ENCODE data around the gene DIAPH2. TPM values are rescaled to one million over a fixed set of nuclear protein-coding genes. Genes with fewer than 3 reads are reported as not detected.

Gene DIAPH2
- total and polyA plus RNA-seq, 12 donors: 1.8 to 13.6 (median 10.1) TPM

DNA sequence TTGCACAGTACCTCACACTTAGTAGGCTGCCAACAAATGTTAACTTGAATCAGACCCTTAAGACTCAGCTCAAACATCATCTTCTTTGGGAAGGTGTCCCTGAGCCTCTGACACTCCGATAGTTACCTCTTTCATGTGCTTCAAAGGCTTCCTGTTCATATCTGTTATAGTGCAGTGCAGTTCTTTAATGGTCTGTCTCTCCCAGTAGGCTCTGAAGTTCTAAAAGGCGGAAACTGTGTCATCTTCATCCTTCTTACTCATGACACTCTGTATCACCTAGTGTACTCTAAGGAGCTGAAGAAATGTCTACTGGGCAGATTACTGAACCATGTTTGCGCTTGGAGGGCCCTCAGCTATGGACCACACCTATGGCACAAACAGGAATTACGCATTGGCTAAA is 2.1 kb upstream of the DIAPH2 start:
- intact Hi-C loops (cut with DNase I): loop anchor here in 1 of 10 donors (10.0 kb wide), 1 partner anchor 308 kb away; no protein-coding TSS in a partner anchor
- Histone ChIP-seq H3K9me3 (no peaks in the 10 kb centered on the region), H3K4me1 (peaks cover 0 to 13% (median 0%) of the 10 kb centered on the region in 9 donors), H3K36me3 (no peaks in the 10 kb centered on the region), H3K27ac (no peak overlapping the region), H3K4me3 (no peak overlapping the region), H3K27me3 (peaks cover 0 to 39% (median 0%) of the 10 kb centered on the region in 7 donors)
- TF ChIP-seq, protein P1, sequence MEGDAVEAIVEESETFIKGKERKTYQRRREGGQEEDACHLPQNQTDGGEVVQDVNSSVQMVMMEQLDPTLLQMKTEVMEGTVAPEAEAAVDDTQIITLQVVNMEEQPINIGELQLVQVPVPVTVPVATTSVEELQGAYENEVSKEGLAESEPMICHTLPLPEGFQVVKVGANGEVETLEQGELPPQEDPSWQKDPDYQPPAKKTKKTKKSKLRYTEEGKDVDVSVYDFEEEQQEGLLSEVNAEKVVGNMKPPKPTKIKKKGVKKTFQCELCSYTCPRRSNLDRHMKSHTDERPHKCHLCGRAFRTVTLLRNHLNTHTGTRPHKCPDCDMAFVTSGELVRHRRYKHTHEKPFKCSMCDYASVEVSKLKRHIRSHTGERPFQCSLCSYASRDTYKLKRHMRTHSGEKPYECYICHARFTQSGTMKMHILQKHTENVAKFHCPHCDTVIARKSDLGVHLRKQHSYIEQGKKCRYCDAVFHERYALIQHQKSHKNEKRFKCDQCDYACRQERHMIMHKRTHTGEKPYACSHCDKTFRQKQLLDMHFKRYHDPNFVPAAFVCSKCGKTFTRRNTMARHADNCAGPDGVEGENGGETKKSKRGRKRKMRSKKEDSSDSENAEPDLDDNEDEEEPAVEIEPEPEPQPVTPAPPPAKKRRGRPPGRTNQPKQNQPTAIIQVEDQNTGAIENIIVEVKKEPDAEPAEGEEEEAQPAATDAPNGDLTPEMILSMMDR (IDR thresholded peaks at IDR 0.05): no peak
- WGBS, 2 donors: 96 to 98% methylated on average over 4 of the region's 4 CpGs
- DNase-seq (no peak), ATAC-seq (no peak)

GRCh38 chrX:96683997-96684338 is 674 bp upstream of the DIAPH2 start:
- H3K4me1 ChIP-seq: peaks cover 0 to 16% (median 0%) of the 10 kb centered on the region in 9 donors
- no peaks in the 10 kb centered on the region for H3K36me3 ChIP-seq
- 33 to 36% methylated on average over 8 of the region's 8 CpGs for WGBS, 2 donors
- intact Hi-C loops (cut with DNase I): loop anchor here in 1 of 10 donors (10.0 kb wide), 1 partner anchor 309 kb away; no protein-coding TSS in a partner anchor
- TF ChIP-seq, protein P1 (IDR thresholded peaks at IDR 0.05): no peak
- peak overlapping the region; percentile 64 to 83 (median 77) for H3K4me3 ChIP-seq
- peaks cover 0 to 43% (median 0%) of the 10 kb centered on the region in 7 donors for H3K27me3 ChIP-seq
- DNase-seq (no peak), ATAC-seq (no peak)
- no peaks in the 10 kb centered on the region for H3K9me3 ChIP-seq
- peak overlapping the region in 7 of 10 donors; percentile 58 to 90 (median 86) for H3K27ac ChIP-seq

DNA sequence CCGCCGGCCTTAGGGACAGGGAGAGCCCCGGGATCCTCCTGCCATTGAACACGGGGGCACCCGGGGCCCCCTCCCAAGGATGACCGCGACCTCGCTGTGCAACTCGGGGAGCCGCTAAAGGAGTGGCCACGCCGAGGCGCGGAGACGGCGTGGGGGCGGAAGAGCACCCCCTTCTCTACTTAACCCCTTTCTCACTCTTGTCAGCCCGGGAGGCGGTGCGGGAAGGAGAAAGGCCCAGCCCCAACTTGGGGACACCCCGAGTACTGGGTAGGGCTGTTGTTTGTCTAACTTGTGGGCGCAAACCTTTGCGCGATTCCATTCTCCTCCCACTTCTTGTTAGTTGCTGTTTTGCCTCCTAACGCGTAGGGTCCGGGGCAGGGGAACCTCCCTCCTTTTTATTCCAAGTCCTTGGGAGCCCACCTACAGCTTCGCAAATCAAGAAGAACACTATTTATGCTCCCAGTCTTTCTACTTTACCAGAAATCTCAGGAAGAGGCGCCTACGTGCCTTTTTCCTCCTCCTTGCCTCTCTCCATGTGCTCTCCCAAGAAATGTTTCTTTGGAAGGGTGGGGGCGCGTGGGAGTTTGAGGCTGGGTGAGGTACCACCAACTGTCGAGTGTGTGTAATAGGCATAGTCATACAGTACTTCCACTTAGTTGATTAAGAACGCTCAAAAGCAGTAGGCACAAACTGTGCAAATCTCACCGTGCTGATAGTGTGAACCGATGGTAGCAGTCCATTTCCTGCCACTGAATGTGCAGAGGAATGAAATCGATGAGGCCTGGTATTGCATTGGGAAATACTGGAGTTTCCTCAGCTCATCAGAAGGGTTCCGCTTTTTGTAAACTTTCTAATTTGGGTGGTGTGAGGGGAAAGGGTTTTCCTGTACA is 813 bp downstream of the DIAPH2 start:
- Histone ChIP-seq H3K27me3 (peaks cover 0 to 43% (median 0%) of the 10 kb centered on the region in 7 donors), H3K4me3 (peak overlapping the region; percentile 64 to 83 (median 77)), H3K9me3 (no peaks in the 10 kb centered on the region), H3K36me3 (no peaks in the 10 kb centered on the region), H3K4me1 (peaks cover 0 to 28% (median 0%) of the 10 kb centered on the region in 9 donors), H3K27ac (peak overlapping the region; percentile 58 to 90 (median 83))
- ATAC-seq (peak; percentile 43 to 77 (median 68)), DNase-seq (peak; percentile 13 to 21)
- intact Hi-C loops (cut with DNase I): loop anchor here in 1 of 10 donors (10.0 kb wide), 1 partner anchor 311 kb away; no protein-coding TSS in a partner anchor
- TF ChIP-seq, protein P1 (IDR thresholded peaks at IDR 0.05): no peak
- WGBS, 2 donors: 2 to 3% methylated on average over 37 to 38 of the region's 38 CpGs

GRCh38 chrX:96687776-96688175 is 3.1 kb downstream of the DIAPH2 start:
- Histone ChIP-seq H3K4me3 (no peak overlapping the region), H3K36me3 (no peaks in the 10 kb centered on the region), H3K9me3 (no peaks in the 10 kb centered on the region), H3K27me3 (peaks cover 0 to 48% (median 0%) of the 10 kb centered on the region in 7 donors), H3K4me1 (peaks cover 0 to 47% (median 0%) of the 10 kb centered on the region in 9 donors), H3K27ac (no peak overlapping the region)
- DNase-seq (no peak), ATAC-seq (no peak)
- 94 to 100% methylated on average over 2 of the region's 2 CpGs for WGBS, 2 donors
- TF ChIP-seq, protein P1 (IDR thresholded peaks at IDR 0.05): no peak
- intact Hi-C loops (cut with DNase I): loop anchor here in 1 of 10 donors (10.0 kb wide), 1 partner anchor 313 kb away; no protein-coding TSS in a partner anchor

Data from heart right ventricle (tissue), 16 donors.